GM19023 (cell line): ENCODE results near the gene GABRQ.
"Not testable (repeated sequence)": the region's sequence is repeated elsewhere in the genome, so short reads cannot be mapped to it uniquely, and the experiment has no call there.

Experiments used
- ATAC-seq: cut with Tn5 transposase; IDR thresholded peaks from one replicate; pipeline ENCODE4 v1.9.1; 2021; ENCODE audit warnings: mild to moderate bottlenecking, moderate library complexity; ENCODE audit not compliant: unreplicated experiment

Gene GABRQ

DNA sequence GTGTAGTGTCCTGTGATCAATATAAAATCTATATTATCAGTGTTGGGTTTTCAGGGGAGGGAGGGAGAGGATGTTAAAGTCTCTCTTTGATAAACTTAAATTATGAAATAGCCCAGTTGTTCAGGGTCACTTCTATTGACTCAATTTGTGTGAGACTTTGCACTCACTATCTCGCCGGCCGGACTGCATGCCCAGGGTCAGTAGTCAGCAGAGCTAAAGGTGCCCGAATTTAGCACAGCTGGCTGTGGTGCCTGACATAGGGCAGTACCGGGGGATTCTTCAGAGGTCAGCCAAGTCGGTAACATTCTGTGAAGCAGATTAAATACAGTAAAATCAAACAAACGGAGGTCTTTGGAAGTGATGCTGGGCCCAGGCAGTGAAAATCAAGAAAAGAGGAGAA is 19.2 kb downstream of the GABRQ start:
- ATAC-seq: no peak

DNA sequence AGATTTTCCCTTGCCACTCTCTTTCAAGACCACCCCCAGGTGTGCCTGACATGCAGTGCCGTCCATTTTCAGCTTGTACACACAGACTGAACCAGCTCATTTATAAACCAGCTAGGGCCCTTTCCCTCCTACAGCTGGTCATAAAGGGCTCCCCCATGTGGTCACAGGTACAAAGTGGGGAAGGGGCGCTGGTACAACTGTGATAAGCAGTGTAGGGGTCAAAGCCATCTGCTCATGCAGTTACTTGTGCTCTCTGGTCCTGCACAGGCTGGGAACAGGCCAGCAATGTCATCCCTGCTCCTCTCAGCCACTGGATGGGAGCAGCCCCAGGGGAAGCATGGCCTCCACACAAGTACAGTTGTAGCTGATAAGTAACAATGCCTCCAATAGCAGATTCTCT is 20.6 kb downstream of the GABRQ start:
- no peak for ATAC-seq

DNA sequence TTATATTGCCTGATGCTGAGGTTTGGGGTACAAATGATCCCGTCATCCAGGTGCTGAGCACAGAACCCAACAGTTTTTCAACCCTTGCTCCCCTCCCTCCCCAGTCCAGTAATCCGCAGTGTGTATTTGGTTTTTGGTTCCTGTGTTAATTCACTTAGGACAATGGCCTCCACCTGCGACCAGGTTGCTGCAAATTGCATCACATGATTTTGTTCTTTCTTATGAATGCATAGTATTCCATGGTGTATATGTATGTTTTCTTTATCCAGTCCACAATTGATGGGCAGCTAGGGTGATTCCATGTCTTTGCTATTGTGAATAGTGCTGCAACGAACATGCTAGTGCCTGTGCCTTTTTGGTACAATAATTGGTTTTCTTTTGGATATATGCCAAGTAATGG is 25.4 kb downstream of the GABRQ start:
- ATAC-seq: no peak

DNA sequence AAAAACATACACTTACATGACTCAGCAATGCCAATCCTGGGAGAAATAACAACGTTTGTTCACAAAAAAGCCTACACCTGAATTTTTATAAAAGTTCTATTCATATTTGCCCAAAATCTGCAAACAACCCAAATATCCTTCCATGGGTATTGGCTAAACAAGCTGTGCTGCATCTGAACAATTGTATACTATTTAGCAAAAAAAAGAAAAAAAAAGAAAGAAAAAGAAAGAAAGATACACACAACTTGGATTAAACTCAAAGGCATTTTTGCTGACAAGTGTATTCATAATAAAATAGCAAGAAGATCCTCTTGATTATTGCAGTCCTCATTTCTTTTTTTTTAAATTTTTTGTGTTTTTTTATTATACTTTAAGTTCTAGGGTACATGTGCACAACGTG is 36.4 kb downstream of the GABRQ start:
- ATAC-seq: no peak

DNA sequence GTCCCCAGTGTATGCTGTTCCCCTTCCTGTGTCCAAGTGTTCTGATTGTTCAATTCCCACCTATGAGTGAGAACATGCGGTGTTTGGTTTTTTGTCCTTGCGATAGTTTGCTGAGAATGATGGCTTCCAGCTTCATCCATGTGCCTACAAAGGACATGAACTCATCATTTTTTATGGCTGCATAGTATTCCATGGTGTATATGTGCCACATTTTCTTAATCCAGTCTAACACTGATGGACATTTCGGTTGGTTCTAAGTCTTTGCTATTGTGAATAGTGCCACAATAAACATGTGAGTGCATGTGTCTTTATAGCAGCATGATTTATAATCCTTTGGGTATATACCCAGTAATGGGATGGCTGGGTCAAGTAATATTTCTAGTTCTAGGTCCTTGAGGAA is 37.0 kb downstream of the GABRQ start:
- ATAC-seq: not testable (repeated sequence)

DNA sequence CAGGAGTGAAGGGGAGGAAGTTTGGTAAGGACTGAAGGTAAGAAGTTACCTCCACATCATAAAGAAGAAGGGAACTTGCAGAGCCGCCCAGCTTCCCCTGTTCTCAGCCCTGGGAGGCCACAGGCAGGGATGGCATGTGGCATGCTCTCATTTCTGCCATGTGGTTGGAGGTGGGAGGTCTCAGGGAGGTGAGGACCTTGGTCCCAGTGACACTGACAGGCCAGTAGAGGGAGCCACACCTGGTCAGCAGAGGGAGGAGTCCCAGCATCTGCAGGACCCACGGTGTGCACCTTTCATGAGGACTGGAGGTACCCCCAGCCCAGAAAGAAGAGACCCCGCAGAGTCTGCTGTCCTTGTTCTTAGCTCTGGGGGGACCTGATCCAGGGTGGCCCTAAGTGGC is 43.3 kb downstream of the GABRQ start:
- peak; percentile 88 for ATAC-seq

DNA sequence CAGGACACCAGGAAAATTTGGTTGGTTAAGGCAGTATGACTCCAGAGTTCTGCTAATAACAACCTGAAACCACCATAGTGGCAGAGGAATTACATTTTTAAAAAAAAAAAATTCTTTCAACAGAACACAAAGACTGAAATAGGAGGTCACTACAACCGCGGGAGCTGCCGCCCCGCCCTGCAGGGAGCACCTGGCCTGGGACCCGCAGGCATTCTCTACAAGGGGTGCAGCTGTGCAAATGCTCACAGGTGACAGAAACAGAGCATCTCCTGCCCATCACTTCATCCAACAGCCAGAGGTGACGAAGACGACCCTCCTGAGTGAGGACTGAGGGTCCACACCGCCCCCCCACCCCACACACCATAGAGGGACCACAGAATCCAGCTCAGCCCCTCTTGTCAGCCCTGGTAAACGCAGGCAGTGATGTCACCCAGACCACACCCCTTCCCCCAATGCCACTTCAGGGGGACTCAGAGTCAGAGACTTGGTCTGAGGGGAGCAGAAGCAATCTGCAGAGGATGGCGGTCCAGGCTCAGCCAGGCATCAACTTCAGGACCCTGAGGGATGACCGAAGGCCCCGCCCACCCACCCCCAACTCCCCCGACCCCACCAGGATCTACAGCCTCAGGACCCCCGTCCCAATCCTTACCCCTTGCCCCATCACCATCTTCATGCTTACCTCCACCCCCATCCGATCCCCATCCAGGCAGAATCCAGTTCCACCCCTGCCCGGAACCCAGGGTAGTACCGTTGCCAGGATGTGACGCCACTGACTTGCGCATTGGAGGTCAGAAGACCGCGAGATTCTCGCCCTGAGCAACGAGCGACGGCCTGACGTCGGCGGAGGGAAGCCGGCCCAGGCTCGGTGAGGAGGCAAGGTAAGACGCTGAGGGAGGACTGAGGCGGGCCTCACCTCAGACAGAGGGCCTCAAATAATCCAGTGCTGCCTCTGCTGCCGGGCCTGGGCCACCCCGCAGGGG is 60.5 kb downstream of the GABRQ start, which contains the start of gene MAGEA3:
Gene MAGEA3 (plus strand): TSS at position 843 of the 980 bp plus-strand sequence. CDS start 2,039 bp downstream, outside the sequence.
- not testable (repeated sequence) for ATAC-seq

DNA sequence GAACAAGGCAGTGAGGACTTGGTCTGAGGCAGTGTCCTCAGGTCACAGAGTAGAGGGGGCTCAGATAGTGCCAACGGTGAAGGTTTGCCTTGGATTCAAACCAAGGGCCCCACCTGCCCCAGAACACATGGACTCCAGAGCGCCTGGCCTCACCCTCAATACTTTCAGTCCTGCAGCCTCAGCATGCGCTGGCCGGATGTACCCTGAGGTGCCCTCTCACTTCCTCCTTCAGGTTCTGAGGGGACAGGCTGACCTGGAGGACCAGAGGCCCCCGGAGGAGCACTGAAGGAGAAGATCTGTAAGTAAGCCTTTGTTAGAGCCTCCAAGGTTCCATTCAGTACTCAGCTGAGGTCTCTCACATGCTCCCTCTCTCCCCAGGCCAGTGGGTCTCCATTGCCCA is 62.7 kb downstream of the GABRQ start:
- not testable (repeated sequence) for ATAC-seq

DNA sequence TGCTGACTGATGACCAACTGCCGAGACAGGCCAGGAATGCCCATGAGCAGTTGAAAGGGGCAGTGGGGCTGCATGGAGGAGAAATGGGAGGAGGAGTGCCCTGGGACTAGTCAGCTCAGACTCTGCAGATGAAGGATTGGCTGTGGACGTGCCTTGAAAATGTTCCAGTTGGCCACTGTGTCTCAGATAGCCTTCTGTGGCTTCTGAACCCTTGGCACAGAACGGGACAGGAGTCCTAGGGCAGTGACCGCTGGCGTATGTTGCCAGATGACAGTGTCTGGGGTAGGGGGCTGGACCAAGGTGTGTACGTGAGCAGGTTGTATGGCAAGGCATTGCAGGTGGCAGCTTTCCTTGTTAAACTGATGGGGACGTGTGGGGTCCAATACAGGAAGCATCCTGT is 68.8 kb downstream of the GABRQ start:
- ATAC-seq: not testable (repeated sequence)
